GM23338 (cell line): Measurements from ENCODE around the gene CCNY. TPM values are rescaled to one million over a fixed set of nuclear protein-coding genes. Genes with fewer than 3 reads are reported as not detected.

Source experiments
- ATAC-seq: fragments of 200-7000 bp; cut with Tn5 transposase; 3 replicates; pipeline ENCODE4 v1.9.1; 2020
- DNase-seq: peaks from one replicate; pipeline ENCODE4 v3.0.0-alpha.2; 2015; ENCODE audit warnings: low spot score
- H2AFZ ChIP-seq: fragments of 200-600 bp; sonication (generic); 2 replicates; pipeline ENCODE4 v1.8.0; 2016; ENCODE audit warnings: antibody characterized with exemption, mild to moderate bottlenecking, moderate library complexity
- H3F3A ChIP-seq: fragments of 200-600 bp; sonication (generic); replicated peaks from 2 replicates; pipeline ENCODE4 v1.8.0; 2017; ENCODE audit warnings: antibody characterized with exemption, mixed run types, low read depth
- H3K27ac ChIP-seq: fragments of 200-600 bp; sonication (generic); 2 replicates; pipeline ENCODE4 v1.6.1; 2016; ENCODE audit warnings: low read depth
- H3K27me3 ChIP-seq: fragments of 200-600 bp; sonication (generic); 2 replicates; pipeline ENCODE4 v1.8.0; 2016; ENCODE audit warnings: mild to moderate bottlenecking, mixed run types, moderate library complexity; ENCODE audit not compliant: insufficient read depth
- H3K36me3 ChIP-seq: fragments of 200-600 bp; sonication (generic); 2 replicates; pipeline ENCODE4 v1.8.0; 2016; ENCODE audit warnings: mild to moderate bottlenecking; ENCODE audit not compliant: insufficient read depth
- H3K4me1 ChIP-seq: fragments of 200-600 bp; sonication (generic); 2 replicates; pipeline ENCODE4 v1.8.0; 2016; ENCODE audit warnings: mild to moderate bottlenecking, moderate library complexity; ENCODE audit not compliant: insufficient read depth
- H3K4me2 ChIP-seq: fragments of 200-600 bp; sonication (generic); 2 replicates; pipeline ENCODE4 v1.7.1; 2017; ENCODE audit warnings: mixed run types
- H3K4me3 ChIP-seq: fragments of 200-600 bp; sonication (generic); 2 replicates; pipeline ENCODE4 v1.6.1; 2016; ENCODE audit warnings: mixed run types
- H3K79me2 ChIP-seq: fragments of 200-600 bp; sonication (generic); replicated peaks from 2 replicates; pipeline ENCODE4 v1.8.0; 2017; ENCODE audit warnings: mild to moderate bottlenecking; ENCODE audit not compliant: insufficient read depth
- H3K9me2 ChIP-seq: fragments of 200-600 bp; sonication (generic); 2 replicates; pipeline ENCODE4 v1.8.0; 2017; ENCODE audit not compliant: insufficient read depth
- H4K20me1 ChIP-seq: fragments of 200-600 bp; sonication (generic); replicated peaks from 2 replicates; pipeline ENCODE4 v1.8.0; 2017; ENCODE audit warnings: mild to moderate bottlenecking; ENCODE audit not compliant: insufficient read depth
- H3K27ac Mint-ChIP-seq: 2 replicates; pipeline ENCODE4 v1.8.0; 2020; ENCODE audit warnings: inconsistent platforms, mild to moderate bottlenecking, moderate library complexity, mixed read lengths
- H3K27me3 Mint-ChIP-seq: 3 replicates; pipeline ENCODE4 v1.8.0; 2022; ENCODE audit warnings: low read depth, mild to moderate bottlenecking, moderate library complexity, mixed read lengths, inconsistent platforms; ENCODE audit not compliant: insufficient read depth, poor library complexity
- H3K36me3 Mint-ChIP-seq: 3 replicates; pipeline ENCODE4 v1.8.0; 2021; ENCODE audit warnings: low read depth, mild to moderate bottlenecking, inconsistent platforms, moderate library complexity, mixed read lengths
- H3K4me1 Mint-ChIP-seq: 3 replicates; pipeline ENCODE4 v1.8.0; 2020; ENCODE audit warnings: mild to moderate bottlenecking, inconsistent platforms, mixed read lengths
- H3K4me3 Mint-ChIP-seq: 3 replicates; pipeline ENCODE4 v1.8.0; 2021; ENCODE audit warnings: moderate library complexity, mild to moderate bottlenecking, inconsistent platforms, mixed read lengths
- H3K9me3 Mint-ChIP-seq: 3 replicates; pipeline ENCODE4 v1.8.0; 2020; ENCODE audit warnings: moderate library complexity, mild to moderate bottlenecking, inconsistent platforms, mixed read lengths
- CREB1 ChIP-seq: fragments of 250-450 bp; sonication (Bioruptor Pico); IDR thresholded peaks from 2 replicates; pipeline ENCODE4 v1.5.0; 2020; ENCODE audit warnings: low read depth, mild to moderate bottlenecking, moderate library complexity
- EZH2 ChIP-seq: fragments of 200-600 bp; sonication (generic); IDR thresholded peaks from one replicate; pipeline ENCODE4 v1.8.0; 2017; ENCODE audit warnings: antibody characterized with exemption, mild to moderate bottlenecking, low read depth; ENCODE audit not compliant: unreplicated experiment
- EZH2phosphoT487 ChIP-seq: fragments of 200-600 bp; sonication (generic); IDR thresholded peaks from one replicate; pipeline ENCODE4 v1.8.1; 2018; ENCODE audit warnings: antibody characterized with exemption; ENCODE audit not compliant: unreplicated experiment
- JUNB ChIP-seq: IDR thresholded peaks from one replicate; pipeline ENCODE4 v1.6.1; 2016; ENCODE audit warnings: antibody characterized with exemption; ENCODE audit not compliant: unreplicated experiment
- NANOG ChIP-seq: IDR thresholded peaks from 2 replicates; pipeline ENCODE4 v1.6.1; 2016; ENCODE audit warnings: antibody characterized with exemption, borderline replicate concordance
- POLR2AphosphoS5 ChIP-seq: IDR thresholded peaks from 2 replicates; pipeline ENCODE4 v1.6.1; 2016; ENCODE audit warnings: antibody characterized with exemption, low read depth
- STAT1 ChIP-seq: IDR thresholded peaks from one replicate; pipeline ENCODE4 v1.6.1; 2016; ENCODE audit warnings: antibody characterized with exemption; ENCODE audit not compliant: unreplicated experiment
- ZNF114 ChIP-seq: fragments of 250-450 bp; sonication (Bioruptor Pico); IDR thresholded peaks from 2 replicates; pipeline ENCODE4 v1.5.0; 2020; ENCODE audit warnings: mild to moderate bottlenecking, moderate library complexity
- ZNF331 ChIP-seq: fragments of 250-450 bp; sonication (Bioruptor Pico); IDR thresholded peaks from 2 replicates; pipeline ENCODE4 v1.5.0; 2020; ENCODE audit warnings: low read depth, mild to moderate bottlenecking, moderate library complexity
- polyA plus RNA-seq: library from polyadenylated mRNA; unstranded; fragments of >200 nt; fragmentation: Nextera tagmentation; extraction: Ambion mirVana; gene quantifications from 2 replicates; pipeline ENCODE4 v1.2.1, GENCODE V29; 2016
- total RNA-seq: library from RNA; depleted of rRNA; stranded (reverse); fragments of >200 nt; shearing (Covaris generic); gene quantifications from 2 replicates; pipeline ENCODE4 v1.2.3, GENCODE V29; 2014
- TF ChIP-seq, protein P1 (sequence below): fragments of 250-450 bp; sonication (Bioruptor Pico); IDR thresholded peaks from 2 replicates; pipeline ENCODE4 v1.5.0; 2020; ENCODE audit warnings: mild to moderate bottlenecking, moderate library complexity
- TF ChIP-seq, protein P2 (sequence below): IDR thresholded peaks from 2 replicates; pipeline ENCODE4 v1.6.1; 2016; ENCODE audit warnings: antibody characterized with exemption
- TF ChIP-seq, protein P3 (sequence below), 2 experiments: fragments of 200-600 bp in 1 of 2; sonication (generic) in 1 of 2; conservative IDR thresholded peaks; 2 replicates each; pipeline versions ENCODE4 v1.5.1 to v1.6.1; 2016 to 2017; ENCODE audit warnings: antibody characterized with exemption in 2 of 2, low read depth in 2 of 2, mild to moderate bottlenecking in 2 of 2, moderate library complexity in 1 of 2
- TF ChIP-seq, protein P4 (sequence below): IDR thresholded peaks from one replicate; pipeline ENCODE4 v1.6.1; 2018; ENCODE audit warnings: antibody characterized with exemption; ENCODE audit not compliant: unreplicated experiment

Gene CCNY
- total and polyA plus RNA-seq, 2 experiments from 2014 or later, result 14.2 to 29.0 TPM

DNA sequence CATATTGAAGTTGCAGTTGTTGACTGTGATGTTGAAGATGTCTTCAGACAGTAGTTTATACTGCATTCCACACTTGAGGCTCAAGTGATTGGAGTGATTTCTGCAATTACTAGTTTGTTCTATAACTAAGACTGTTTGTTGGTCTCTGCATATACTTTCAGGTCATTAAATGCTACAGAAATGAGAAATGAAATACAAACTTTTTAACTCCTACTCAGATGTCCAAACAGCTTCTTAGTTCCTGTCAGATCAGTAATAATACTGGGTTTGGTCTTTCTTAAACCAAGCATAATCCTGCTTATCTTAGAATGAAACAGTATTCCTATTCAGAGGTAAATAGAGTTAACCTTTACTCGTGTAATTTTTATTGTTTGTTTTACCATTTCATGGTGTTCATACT is 115.9 kb downstream of the CCNY start:
- TF ChIP-seq, protein P1, sequence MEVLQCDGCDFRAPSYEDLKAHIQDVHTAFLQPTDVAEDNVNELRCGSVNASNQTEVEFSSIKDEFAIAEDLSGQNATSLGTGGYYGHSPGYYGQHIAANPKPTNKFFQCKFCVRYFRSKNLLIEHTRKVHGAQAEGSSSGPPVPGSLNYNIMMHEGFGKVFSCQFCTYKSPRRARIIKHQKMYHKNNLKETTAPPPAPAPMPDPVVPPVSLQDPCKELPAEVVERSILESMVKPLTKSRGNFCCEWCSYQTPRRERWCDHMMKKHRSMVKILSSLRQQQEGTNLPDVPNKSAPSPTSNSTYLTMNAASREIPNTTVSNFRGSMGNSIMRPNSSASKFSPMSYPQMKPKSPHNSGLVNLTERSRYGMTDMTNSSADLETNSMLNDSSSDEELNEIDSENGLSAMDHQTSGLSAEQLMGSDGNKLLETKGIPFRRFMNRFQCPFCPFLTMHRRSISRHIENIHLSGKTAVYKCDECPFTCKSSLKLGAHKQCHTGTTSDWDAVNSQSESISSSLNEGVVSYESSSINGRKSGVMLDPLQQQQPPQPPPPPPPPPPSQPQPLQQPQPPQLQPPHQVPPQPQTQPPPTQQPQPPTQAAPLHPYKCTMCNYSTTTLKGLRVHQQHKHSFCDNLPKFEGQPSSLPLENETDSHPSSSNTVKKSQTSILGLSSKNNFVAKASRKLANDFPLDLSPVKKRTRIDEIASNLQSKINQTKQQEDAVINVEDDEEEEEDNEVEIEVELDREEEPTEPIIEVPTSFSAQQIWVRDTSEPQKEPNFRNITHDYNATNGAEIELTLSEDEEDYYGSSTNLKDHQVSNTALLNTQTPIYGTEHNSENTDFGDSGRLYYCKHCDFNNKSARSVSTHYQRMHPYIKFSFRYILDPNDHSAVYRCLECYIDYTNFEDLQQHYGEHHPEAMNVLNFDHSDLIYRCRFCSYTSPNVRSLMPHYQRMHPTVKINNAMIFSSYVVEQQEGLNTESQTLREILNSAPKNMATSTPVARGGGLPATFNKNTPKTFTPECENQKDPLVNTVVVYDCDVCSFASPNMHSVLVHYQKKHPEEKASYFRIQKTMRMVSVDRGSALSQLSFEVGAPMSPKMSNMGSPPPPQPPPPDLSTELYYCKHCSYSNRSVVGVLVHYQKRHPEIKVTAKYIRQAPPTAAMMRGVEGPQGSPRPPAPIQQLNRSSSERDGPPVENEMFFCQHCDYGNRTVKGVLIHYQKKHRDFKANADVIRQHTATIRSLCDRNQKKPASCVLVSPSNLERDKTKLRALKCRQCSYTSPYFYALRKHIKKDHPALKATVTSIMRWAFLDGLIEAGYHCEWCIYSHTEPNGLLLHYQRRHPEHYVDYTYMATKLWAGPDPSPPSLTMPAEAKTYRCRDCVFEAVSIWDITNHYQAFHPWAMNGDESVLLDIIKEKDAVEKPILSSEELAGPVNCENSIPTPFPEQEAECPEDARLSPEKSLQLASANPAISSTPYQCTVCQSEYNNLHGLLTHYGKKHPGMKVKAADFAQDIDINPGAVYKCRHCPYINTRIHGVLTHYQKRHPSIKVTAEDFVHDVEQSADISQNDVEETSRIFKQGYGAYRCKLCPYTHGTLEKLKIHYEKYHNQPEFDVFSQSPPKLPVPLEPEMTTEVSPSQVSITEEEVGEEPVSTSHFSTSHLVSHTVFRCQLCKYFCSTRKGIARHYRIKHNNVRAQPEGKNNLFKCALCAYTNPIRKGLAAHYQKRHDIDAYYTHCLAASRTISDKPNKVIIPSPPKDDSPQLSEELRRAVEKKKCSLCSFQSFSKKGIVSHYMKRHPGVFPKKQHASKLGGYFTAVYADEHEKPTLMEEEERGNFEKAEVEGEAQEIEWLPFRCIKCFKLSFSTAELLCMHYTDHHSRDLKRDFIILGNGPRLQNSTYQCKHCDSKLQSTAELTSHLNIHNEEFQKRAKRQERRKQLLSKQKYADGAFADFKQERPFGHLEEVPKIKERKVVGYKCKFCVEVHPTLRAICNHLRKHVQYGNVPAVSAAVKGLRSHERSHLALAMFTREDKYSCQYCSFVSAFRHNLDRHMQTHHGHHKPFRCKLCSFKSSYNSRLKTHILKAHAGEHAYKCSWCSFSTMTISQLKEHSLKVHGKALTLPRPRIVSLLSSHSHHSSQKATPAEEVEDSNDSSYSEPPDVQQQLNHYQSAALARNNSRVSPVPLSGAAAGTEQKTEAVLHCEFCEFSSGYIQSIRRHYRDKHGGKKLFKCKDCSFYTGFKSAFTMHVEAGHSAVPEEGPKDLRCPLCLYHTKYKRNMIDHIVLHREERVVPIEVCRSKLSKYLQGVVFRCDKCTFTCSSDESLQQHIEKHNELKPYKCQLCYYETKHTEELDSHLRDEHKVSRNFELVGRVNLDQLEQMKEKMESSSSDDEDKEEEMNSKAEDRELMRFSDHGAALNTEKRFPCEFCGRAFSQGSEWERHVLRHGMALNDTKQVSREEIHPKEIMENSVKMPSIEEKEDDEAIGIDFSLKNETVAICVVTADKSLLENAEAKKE, result no peak
- TF ChIP-seq CREB1 (CRISPR knock-in tag), result no peak
- no peak for TF ChIP-seq EZH2phosphoT487
- TF ChIP-seq, protein P2, sequence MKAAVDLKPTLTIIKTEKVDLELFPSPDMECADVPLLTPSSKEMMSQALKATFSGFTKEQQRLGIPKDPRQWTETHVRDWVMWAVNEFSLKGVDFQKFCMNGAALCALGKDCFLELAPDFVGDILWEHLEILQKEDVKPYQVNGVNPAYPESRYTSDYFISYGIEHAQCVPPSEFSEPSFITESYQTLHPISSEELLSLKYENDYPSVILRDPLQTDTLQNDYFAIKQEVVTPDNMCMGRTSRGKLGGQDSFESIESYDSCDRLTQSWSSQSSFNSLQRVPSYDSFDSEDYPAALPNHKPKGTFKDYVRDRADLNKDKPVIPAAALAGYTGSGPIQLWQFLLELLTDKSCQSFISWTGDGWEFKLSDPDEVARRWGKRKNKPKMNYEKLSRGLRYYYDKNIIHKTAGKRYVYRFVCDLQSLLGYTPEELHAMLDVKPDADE, result no peak
- TF ChIP-seq EZH2, result no peak
- TF ChIP-seq ZNF114 (CRISPR knock-in tag), result no peak
- TF ChIP-seq STAT1, result no peak
- TF ChIP-seq JUNB, result no peak
- TF ChIP-seq, protein P3, sequence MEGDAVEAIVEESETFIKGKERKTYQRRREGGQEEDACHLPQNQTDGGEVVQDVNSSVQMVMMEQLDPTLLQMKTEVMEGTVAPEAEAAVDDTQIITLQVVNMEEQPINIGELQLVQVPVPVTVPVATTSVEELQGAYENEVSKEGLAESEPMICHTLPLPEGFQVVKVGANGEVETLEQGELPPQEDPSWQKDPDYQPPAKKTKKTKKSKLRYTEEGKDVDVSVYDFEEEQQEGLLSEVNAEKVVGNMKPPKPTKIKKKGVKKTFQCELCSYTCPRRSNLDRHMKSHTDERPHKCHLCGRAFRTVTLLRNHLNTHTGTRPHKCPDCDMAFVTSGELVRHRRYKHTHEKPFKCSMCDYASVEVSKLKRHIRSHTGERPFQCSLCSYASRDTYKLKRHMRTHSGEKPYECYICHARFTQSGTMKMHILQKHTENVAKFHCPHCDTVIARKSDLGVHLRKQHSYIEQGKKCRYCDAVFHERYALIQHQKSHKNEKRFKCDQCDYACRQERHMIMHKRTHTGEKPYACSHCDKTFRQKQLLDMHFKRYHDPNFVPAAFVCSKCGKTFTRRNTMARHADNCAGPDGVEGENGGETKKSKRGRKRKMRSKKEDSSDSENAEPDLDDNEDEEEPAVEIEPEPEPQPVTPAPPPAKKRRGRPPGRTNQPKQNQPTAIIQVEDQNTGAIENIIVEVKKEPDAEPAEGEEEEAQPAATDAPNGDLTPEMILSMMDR (conservative IDR thresholded peaks at IDR 0.05; ENCODE audit: low read depth in 2 of 2), result no peak
- TF ChIP-seq, protein P4, sequence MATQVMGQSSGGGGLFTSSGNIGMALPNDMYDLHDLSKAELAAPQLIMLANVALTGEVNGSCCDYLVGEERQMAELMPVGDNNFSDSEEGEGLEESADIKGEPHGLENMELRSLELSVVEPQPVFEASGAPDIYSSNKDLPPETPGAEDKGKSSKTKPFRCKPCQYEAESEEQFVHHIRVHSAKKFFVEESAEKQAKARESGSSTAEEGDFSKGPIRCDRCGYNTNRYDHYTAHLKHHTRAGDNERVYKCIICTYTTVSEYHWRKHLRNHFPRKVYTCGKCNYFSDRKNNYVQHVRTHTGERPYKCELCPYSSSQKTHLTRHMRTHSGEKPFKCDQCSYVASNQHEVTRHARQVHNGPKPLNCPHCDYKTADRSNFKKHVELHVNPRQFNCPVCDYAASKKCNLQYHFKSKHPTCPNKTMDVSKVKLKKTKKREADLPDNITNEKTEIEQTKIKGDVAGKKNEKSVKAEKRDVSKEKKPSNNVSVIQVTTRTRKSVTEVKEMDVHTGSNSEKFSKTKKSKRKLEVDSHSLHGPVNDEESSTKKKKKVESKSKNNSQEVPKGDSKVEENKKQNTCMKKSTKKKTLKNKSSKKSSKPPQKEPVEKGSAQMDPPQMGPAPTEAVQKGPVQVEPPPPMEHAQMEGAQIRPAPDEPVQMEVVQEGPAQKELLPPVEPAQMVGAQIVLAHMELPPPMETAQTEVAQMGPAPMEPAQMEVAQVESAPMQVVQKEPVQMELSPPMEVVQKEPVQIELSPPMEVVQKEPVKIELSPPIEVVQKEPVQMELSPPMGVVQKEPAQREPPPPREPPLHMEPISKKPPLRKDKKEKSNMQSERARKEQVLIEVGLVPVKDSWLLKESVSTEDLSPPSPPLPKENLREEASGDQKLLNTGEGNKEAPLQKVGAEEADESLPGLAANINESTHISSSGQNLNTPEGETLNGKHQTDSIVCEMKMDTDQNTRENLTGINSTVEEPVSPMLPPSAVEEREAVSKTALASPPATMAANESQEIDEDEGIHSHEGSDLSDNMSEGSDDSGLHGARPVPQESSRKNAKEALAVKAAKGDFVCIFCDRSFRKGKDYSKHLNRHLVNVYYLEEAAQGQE, result no peak
- no peak for TF ChIP-seq ZNF331 (CRISPR knock-in tag)
- no peak for TF ChIP-seq NANOG
- no peak for TF ChIP-seq POLR2AphosphoS5
- no peaks in the 10 kb centered on the region for H3K9me3 Mint-ChIP-seq
- Histone ChIP-seq H3K4me2 (no peak overlapping the region), H3K4me3 (no peak overlapping the region), H3K4me1 (peaks cover 18% of the 10 kb centered on the region), H3K36me3 (no peaks in the 10 kb centered on the region), H3F3A (no peaks in the 10 kb centered on the region), H3K9me2 (no peaks in the 10 kb centered on the region), H3K27me3 (no peaks in the 10 kb centered on the region), H3K79me2 (peaks cover 88% of the 10 kb centered on the region), H3K27ac (no peak overlapping the region), H4K20me1 (0 out of 2 replicates have a peak, but pooled peaks cover 4% of the 10 kb centered on the region), H2AFZ (no peak overlapping the region)
- no peaks in the 10 kb centered on the region for H3K36me3 Mint-ChIP-seq
- ATAC-seq, result no peak
- H3K4me1 Mint-ChIP-seq, result peaks cover 66% of the 10 kb centered on the region
- no peak overlapping the region for H3K27ac Mint-ChIP-seq
- peaks cover 4% of the 10 kb centered on the region for H3K27me3 Mint-ChIP-seq
- H3K4me3 Mint-ChIP-seq, result no peak overlapping the region
- no peak for DNase-seq
